Activated CD8-positive, alpha-beta T cell treated with anti-CD3 and anti-CD28 coated beads for 36 hours (primary cell): ENCODE results near the gene LHX5. TPM values are rescaled to one million over a fixed set of nuclear protein-coding genes. Genes with fewer than 3 reads are reported as not detected.

ENCODE experiments used
- ATAC-seq: fragments of 200-7000 bp; cut with Tn5 transposase; one replicate; pipeline ENCODE4 v1.10.0; 2021; ENCODE audit warnings: mild to moderate bottlenecking, moderate library complexity
- CTCF ChIA-PET: fragments of 350-600 bp; sonication (Branson Sonifier 250); formaldehyde crosslinking; loops from one replicate; lab custom pipeline; 2021; ENCODE audit warnings: antibody characterized with exemption; lab: Charles Lee
- POLR2A ChIA-PET: fragments of 350-600 bp; sonication (Branson Sonifier 250); formaldehyde crosslinking; loops from one replicate; lab custom pipeline; 2021; ENCODE audit warnings: antibody characterized with exemption; lab: Charles Lee
- DNase-seq: peaks from one replicate; pipeline ENCODE4 v3.0.0-alpha.2; 2020
- H3K27ac Mint-ChIP-seq: one replicate; pipeline ENCODE4 v1.8.0; 2021; ENCODE audit warnings: mild to moderate bottlenecking, mixed read lengths
- H3K27me3 Mint-ChIP-seq: one replicate; pipeline ENCODE4 v1.8.0; 2021; ENCODE audit warnings: mixed read lengths
- H3K36me3 Mint-ChIP-seq: one replicate; pipeline ENCODE4 v1.8.0; 2021; ENCODE audit warnings: low read depth, mixed read lengths
- H3K4me1 Mint-ChIP-seq: one replicate; pipeline ENCODE4 v1.8.0; 2021; ENCODE audit warnings: low read depth, mixed read lengths
- H3K4me3 Mint-ChIP-seq: one replicate; pipeline ENCODE4 v1.8.0; 2021; ENCODE audit warnings: mild to moderate bottlenecking, moderate library complexity, mixed read lengths
- H3K9me3 Mint-ChIP-seq: one replicate; pipeline ENCODE4 v1.8.0; 2021; ENCODE audit warnings: mixed read lengths
- CTCF ChIP-seq: fragments of 200-600 bp; IDR thresholded peaks from one replicate; pipeline ENCODE4 v1.8.0; 2022; ENCODE audit warnings: antibody characterized with exemption, mild to moderate bottlenecking
- intact Hi-C: fragments of 100-400 bp; cut with micrococcal nuclease; formaldehyde crosslinking; loops from one replicate; pipeline ENCODE4 v1.10.0; 2022
- total RNA-seq, 2 experiments: library from RNA; stranded (reverse); gene quantifications; one replicate each; pipeline ENCODE4 v1.2.3, GENCODE V29; 2021

The LHX5 gene
- total RNA-seq, 2 experiments from 2014 or later, result not detected

- intact Hi-C loops, result loop anchor here (5.0 to 10.0 kb wide), 3 partner anchors 927 to 1219 kb away; no protein-coding TSS in a partner anchor
- no peak for TF ChIP-seq CTCF
- DNase-seq (no peak), ATAC-seq (no peak)
- H3K36me3 Mint-ChIP-seq, result peaks cover 2% of the 10 kb centered on the region
- H3K27ac Mint-ChIP-seq, result no peak overlapping the region
- peaks cover 8% of the 10 kb centered on the region for H3K4me1 Mint-ChIP-seq
- no peak overlapping the region for H3K4me3 Mint-ChIP-seq
- peaks cover 2% of the 10 kb centered on the region for H3K9me3 Mint-ChIP-seq
- peaks cover 78% of the 10 kb centered on the region for H3K27me3 Mint-ChIP-seq
- CTCF ChIA-PET, result no interaction called here
- POLR2A ChIA-PET, result no interaction called here
Measured at GRCh38 chr12:113475451-113476175, 3.9 kb upstream of the LHX5 start.

GRCh38 chr12:113474635-113475436, 3.2 kb upstream of the LHX5 start:
- intact Hi-C loops, result loop anchor here (5.0 to 10.0 kb wide), 3 partner anchors 927 to 1220 kb away; no protein-coding TSS in a partner anchor
- ChIA-PET POLR2A (no interaction called here), CTCF (interaction anchor here (1.1 to 2.0 kb wide), 2 partner anchors 9 to 13 kb away, joined by 3 to 10 read pairs; no protein-coding TSS in a partner anchor)
- Mint-ChIP-seq H3K4me3 (no peak overlapping the region), H3K27me3 (peaks cover 77% of the 10 kb centered on the region), H3K27ac (no peak overlapping the region), H3K4me1 (peaks cover 10% of the 10 kb centered on the region), H3K9me3 (peaks cover 2% of the 10 kb centered on the region), H3K36me3 (peaks cover 2% of the 10 kb centered on the region)
- DNase-seq (no peak), ATAC-seq (no peak)
- no peak for TF ChIP-seq CTCF

- POLR2A ChIA-PET, result interaction anchor here (1.5 kb wide), 1 partner anchor 9 kb away, joined by 3 read pairs; no protein-coding TSS in a partner anchor
- Mint-ChIP-seq H3K27ac (no peak overlapping the region), H3K4me3 (peak overlapping the region; percentile 20), H3K36me3 (no peaks in the 10 kb centered on the region), H3K9me3 (no peaks in the 10 kb centered on the region), H3K4me1 (peaks cover 5% of the 10 kb centered on the region), H3K27me3 (peaks cover 78% of the 10 kb centered on the region)
- ATAC-seq, result no peak
- intact Hi-C loops, result loop anchor here (10.0 kb wide), 1 partner anchor 1221 kb away; no protein-coding TSS in a partner anchor
- CTCF ChIA-PET, result interaction anchor here (1.1 to 2.0 kb wide), 3 partner anchors 10 to 12 kb away, joined by 3 to 10 read pairs (median 3); no protein-coding TSS in a partner anchor
- no peak for DNase-seq
- no peak for TF ChIP-seq CTCF
Measured at GRCh38 chr12:113473942-113474341, 2.3 kb upstream of the LHX5 start.

GRCh38 chr12:113473400-113473799, 1.7 kb upstream of the LHX5 start:
- H3K27me3 Mint-ChIP-seq, result peaks cover 79% of the 10 kb centered on the region
- no peak overlapping the region for H3K27ac Mint-ChIP-seq
- ChIA-PET CTCF (interaction anchor here (1.5 to 2.0 kb wide), 2 partner anchors 10 to 12 kb away, joined by 3 to 10 read pairs; no protein-coding TSS in a partner anchor), POLR2A (interaction anchor here (1.5 kb wide), 1 partner anchor 8 kb away, joined by 3 read pairs; no protein-coding TSS in a partner anchor)
- no peaks in the 10 kb centered on the region for H3K9me3 Mint-ChIP-seq
- ATAC-seq (no peak), DNase-seq (no peak)
- TF ChIP-seq CTCF, result no peak
- no peak overlapping the region for H3K4me3 Mint-ChIP-seq
- no peaks in the 10 kb centered on the region for H3K36me3 Mint-ChIP-seq
- intact Hi-C loops, result loop anchor here (10.0 kb wide), 1 partner anchor 1221 kb away; no protein-coding TSS in a partner anchor
- peaks cover 5% of the 10 kb centered on the region for H3K4me1 Mint-ChIP-seq
